H9 (cell line): ENCODE data around the gene CD1E. TPM values are rescaled to one million over a fixed set of nuclear protein-coding genes. Genes with fewer than 3 reads are reported as not detected.

Experiments used
- DNase-seq: peaks from one replicate; pipeline ENCODE4 v3.0.0-alpha.2; 2017
- H2AFZ ChIP-seq: one replicate; pipeline ENCODE4 v1.6.1; 2013; ENCODE audit warnings: mild to moderate bottlenecking, low read length, control low read depth, moderate library complexity
- H2AK5ac ChIP-seq: 2 replicates; pipeline ENCODE4 v1.6.1; 2013; ENCODE audit warnings: low read length, control low read depth, mixed read lengths; ENCODE audit not compliant: insufficient read length
- H2BK120ac ChIP-seq: one replicate; pipeline ENCODE4 v1.6.1; 2013; ENCODE audit warnings: low read depth, mild to moderate bottlenecking, low read length, control low read depth, inconsistent platforms; ENCODE audit not compliant: poor library complexity, severe bottlenecking
- H2BK12ac ChIP-seq: 2 replicates; pipeline ENCODE4 v1.6.1; 2013; ENCODE audit warnings: low read length, control low read depth, mixed read lengths, low read depth; ENCODE audit not compliant: insufficient read length
- H2BK15ac ChIP-seq: 2 replicates; pipeline ENCODE4 v1.6.1; 2013; ENCODE audit warnings: low read depth, low read length, control low read depth
- H2BK20ac ChIP-seq: one replicate; pipeline ENCODE4 v1.6.1; 2013; ENCODE audit warnings: low read depth, mild to moderate bottlenecking, low read length, control low read depth, inconsistent platforms; ENCODE audit not compliant: poor library complexity, severe bottlenecking
- H2BK5ac ChIP-seq: 2 replicates; pipeline ENCODE4 v1.6.1; 2013; ENCODE audit warnings: low read length, control low read depth, mixed read lengths; ENCODE audit not compliant: insufficient read length
- H3K14ac ChIP-seq: 2 replicates; pipeline ENCODE4 v1.6.1; 2013; ENCODE audit warnings: low read length, control low read depth; ENCODE audit not compliant: insufficient read depth
- H3K18ac ChIP-seq: 2 replicates; pipeline ENCODE4 v1.6.1; 2013; ENCODE audit warnings: low read depth, mild to moderate bottlenecking, mixed read lengths, low read length, control low read depth; ENCODE audit not compliant: insufficient read length
- H3K23ac ChIP-seq: 2 replicates; pipeline ENCODE4 v1.6.1; 2013; ENCODE audit warnings: low read length, control low read depth, mixed read lengths, low read depth; ENCODE audit not compliant: insufficient read length
- H3K23me2 ChIP-seq: 2 replicates; pipeline ENCODE4 v1.6.1; 2013; ENCODE audit warnings: low read depth, mild to moderate bottlenecking, mixed read lengths, low read length, control low read depth; ENCODE audit not compliant: insufficient read length, poor library complexity, severe bottlenecking
- H3K27ac ChIP-seq: 2 replicates; pipeline ENCODE4 v1.5.1; 2013; ENCODE audit warnings: low read length, control low read depth, mixed read lengths, low read depth; ENCODE audit not compliant: insufficient read length
- H3K27me3 ChIP-seq: 2 replicates; pipeline ENCODE4 v1.6.1; 2013; ENCODE audit warnings: low read length, control low read depth, inconsistent platforms; ENCODE audit not compliant: insufficient read depth
- H3K4ac ChIP-seq: 2 replicates; pipeline ENCODE4 v1.6.1; 2013; ENCODE audit warnings: low read depth, mild to moderate bottlenecking, control low read depth, inconsistent platforms, low read length, moderate library complexity
- H3K4me1 ChIP-seq: 2 replicates; pipeline ENCODE4 v1.6.1; 2013; ENCODE audit warnings: low read length, control low read depth, inconsistent platforms; ENCODE audit not compliant: insufficient read depth
- H3K4me2 ChIP-seq: 2 replicates; pipeline ENCODE4 v1.6.1; 2013; ENCODE audit warnings: low read length, control low read depth, mixed read lengths; ENCODE audit not compliant: insufficient read length, insufficient read depth
- H3K56ac ChIP-seq: 2 replicates; pipeline ENCODE4 v1.6.1; 2013; ENCODE audit warnings: low read depth, mild to moderate bottlenecking, mixed read lengths, low read length, control low read depth; ENCODE audit not compliant: insufficient read length
- H3K79me1 ChIP-seq: 2 replicates; pipeline ENCODE4 v1.6.1; 2013; ENCODE audit warnings: low read depth, mild to moderate bottlenecking, moderate library complexity, low read length, control low read depth, inconsistent platforms; ENCODE audit not compliant: insufficient read depth, poor library complexity, severe bottlenecking
- H3K79me2 ChIP-seq: 2 replicates; pipeline ENCODE4 v1.6.1; 2013; ENCODE audit warnings: low read length, control low read depth, inconsistent platforms; ENCODE audit not compliant: insufficient read depth
- H3K9ac ChIP-seq: 2 replicates; pipeline ENCODE4 v1.6.1; 2013; ENCODE audit warnings: low read length, control low read depth, mixed read lengths; ENCODE audit not compliant: insufficient read length; ENCODE audit errors: extremely low read depth
- H3K9me3 ChIP-seq: one replicate; pipeline ENCODE4 v1.6.1; 2013; ENCODE audit warnings: low read depth, low read length, inconsistent platforms; ENCODE audit not compliant: control insufficient read depth
- H3T11ph ChIP-seq: one replicate; pipeline ENCODE4 v1.6.1; 2013; ENCODE audit warnings: mild to moderate bottlenecking, low read length, control low read depth, inconsistent platforms
- H4K20me1 ChIP-seq: one replicate; pipeline ENCODE4 v1.6.1; 2013; ENCODE audit not compliant: control insufficient read depth, insufficient read length, insufficient read depth
- H4K5ac ChIP-seq: 2 replicates; pipeline ENCODE4 v1.6.1; 2013; ENCODE audit warnings: low read depth, mild to moderate bottlenecking, mixed read lengths, low read length, control low read depth; ENCODE audit not compliant: insufficient read length
- H4K8ac ChIP-seq: replicated peaks from 2 replicates; pipeline ENCODE4 v1.6.1; 2013; ENCODE audit warnings: low read length, control low read depth, mixed read lengths, low read depth; ENCODE audit not compliant: insufficient read length
- H4K91ac ChIP-seq: 2 replicates; pipeline ENCODE4 v1.6.1; 2013; ENCODE audit warnings: low read depth, mild to moderate bottlenecking, moderate library complexity, mixed read lengths, low read length, control low read depth; ENCODE audit not compliant: insufficient read length
- H3K27ac Mint-ChIP-seq, 3 experiments: 2 replicates in 2 of 3; 3 replicates in 1 of 3; pipeline ENCODE4 v1.8.0; 2020 to 2021; ENCODE audit warnings: mixed read lengths in 3 of 3, mild to moderate bottlenecking in 1 of 3, moderate library complexity in 1 of 3
- H3K27me3 Mint-ChIP-seq: 2 replicates; pipeline ENCODE4 v1.8.0; 2021; ENCODE audit warnings: low read depth, mild to moderate bottlenecking, moderate library complexity, mixed read lengths
- H3K36me3 Mint-ChIP-seq, 3 experiments: 2 replicates in 2 of 3; 3 replicates in 1 of 3; pipeline ENCODE4 v1.8.0; 2020 to 2021; ENCODE audit warnings: low read depth in 3 of 3, mixed read lengths in 3 of 3; ENCODE audit not compliant: insufficient read depth in 1 of 3
- H3K4me1 Mint-ChIP-seq, 2 experiments: 2 replicates each; pipeline ENCODE4 v1.8.0; 2020; ENCODE audit warnings: mixed read lengths in 2 of 2
- H3K4me3 Mint-ChIP-seq, 2 experiments: 2 replicates in 1 of 2; 3 replicates in 1 of 2; pipeline ENCODE4 v1.8.0; 2020 to 2021; ENCODE audit warnings: mild to moderate bottlenecking in 2 of 2, mixed read lengths in 2 of 2, moderate library complexity in 1 of 2
- H3K9me3 Mint-ChIP-seq, 2 experiments: 2 replicates in 1 of 2; 3 replicates in 1 of 2; pipeline ENCODE4 v1.8.0; 2020; ENCODE audit warnings: mild to moderate bottlenecking in 2 of 2, mixed read lengths in 2 of 2, moderate library complexity in 1 of 2
- CTCF ChIP-seq: fragments of 200-600 bp; sonication (generic); conservative IDR thresholded peaks from 3 replicates; pipeline ENCODE4 v1.8.0; 2021; ENCODE audit warnings: antibody characterized with exemption, mild to moderate bottlenecking
- WGBS: extraction: QIAGEN DNeasy Blood & Tissue Kit; methylation state at CpG from one replicate; pipeline ENCODE4 v1.1.7; 2013; ENCODE audit warnings: missing lambda C conversion rate, low lambda C conversion rate, mixed read lengths; ENCODE audit not compliant: insufficient read length; ENCODE audit errors: extremely low coverage; 5-methylcytosine and 5-hydroxymethylcytosine counted together
- total RNA-seq: library from RNA; stranded (reverse); gene quantifications from 2 replicates; pipeline ENCODE4 v1.2.1, GENCODE V29; 2021

Gene CD1E
- total RNA-seq, 1 experiment from 2014 or later, result not detected

- Histone ChIP-seq H3K56ac (no peak overlapping the region), H3K23me2 (no peaks in the 10 kb centered on the region), H3K9ac (no peak overlapping the region), H3K4me1 (no peaks in the 10 kb centered on the region), H3K18ac (no peak overlapping the region), H2BK15ac (no peak overlapping the region), H3K27ac (no peak overlapping the region), H2BK5ac (no peak overlapping the region), H2BK120ac (no peak overlapping the region), H3K14ac (no peak overlapping the region), H2BK12ac (no peak overlapping the region), H2AK5ac (no peak overlapping the region), H3K23ac (no peak overlapping the region), H3K9me3 (no peaks in the 10 kb centered on the region), H4K5ac (no peak overlapping the region), H3T11ph (no peak overlapping the region), H4K8ac (no peak overlapping the region), H3K4ac (no peak overlapping the region), H3K79me2 (no peaks in the 10 kb centered on the region), H3K4me2 (no peak overlapping the region), H4K91ac (no peak overlapping the region), H3K79me1 (no peaks in the 10 kb centered on the region), H3K27me3 (no peaks in the 10 kb centered on the region), H2BK20ac (no peak overlapping the region), H4K20me1 (no peaks in the 10 kb centered on the region), H2AFZ (no peak overlapping the region)
- Mint-ChIP-seq H3K9me3 (no peaks in the 10 kb centered on the region; a peak in 2 of 5 replicates), H3K4me3 (no peak overlapping the region), H3K4me1 (no peaks in the 10 kb centered on the region), H3K27me3 (no peaks in the 10 kb centered on the region), H3K36me3 (no peaks in the 10 kb centered on the region), H3K27ac (no peak overlapping the region)
- WGBS, result no CpG with 5 or more reads among the region's 1 CpG
- TF ChIP-seq CTCF, result no peak
- DNase-seq, result no peak
Observed at GRCh38 chr1:158390331-158390730, 36.6 kb downstream of the CD1E start.
